Activated CD4-positive, alpha-beta T cell treated with anti-CD3 and anti-CD28 coated beads, Interleukin-2, Interleukin-4, amounts not matched to agents 100 ng/mL and 50 ng/mL, durations not matched to agents 16 hours and 8 hours (primary cell): ENCODE measurements around the gene TBX3.

Experiments
- DNase-seq: peaks from one replicate; pipeline ENCODE4 v3.0.0-alpha.2; 2020; ENCODE audit warnings: low spot score

Gene TBX3

DNA sequence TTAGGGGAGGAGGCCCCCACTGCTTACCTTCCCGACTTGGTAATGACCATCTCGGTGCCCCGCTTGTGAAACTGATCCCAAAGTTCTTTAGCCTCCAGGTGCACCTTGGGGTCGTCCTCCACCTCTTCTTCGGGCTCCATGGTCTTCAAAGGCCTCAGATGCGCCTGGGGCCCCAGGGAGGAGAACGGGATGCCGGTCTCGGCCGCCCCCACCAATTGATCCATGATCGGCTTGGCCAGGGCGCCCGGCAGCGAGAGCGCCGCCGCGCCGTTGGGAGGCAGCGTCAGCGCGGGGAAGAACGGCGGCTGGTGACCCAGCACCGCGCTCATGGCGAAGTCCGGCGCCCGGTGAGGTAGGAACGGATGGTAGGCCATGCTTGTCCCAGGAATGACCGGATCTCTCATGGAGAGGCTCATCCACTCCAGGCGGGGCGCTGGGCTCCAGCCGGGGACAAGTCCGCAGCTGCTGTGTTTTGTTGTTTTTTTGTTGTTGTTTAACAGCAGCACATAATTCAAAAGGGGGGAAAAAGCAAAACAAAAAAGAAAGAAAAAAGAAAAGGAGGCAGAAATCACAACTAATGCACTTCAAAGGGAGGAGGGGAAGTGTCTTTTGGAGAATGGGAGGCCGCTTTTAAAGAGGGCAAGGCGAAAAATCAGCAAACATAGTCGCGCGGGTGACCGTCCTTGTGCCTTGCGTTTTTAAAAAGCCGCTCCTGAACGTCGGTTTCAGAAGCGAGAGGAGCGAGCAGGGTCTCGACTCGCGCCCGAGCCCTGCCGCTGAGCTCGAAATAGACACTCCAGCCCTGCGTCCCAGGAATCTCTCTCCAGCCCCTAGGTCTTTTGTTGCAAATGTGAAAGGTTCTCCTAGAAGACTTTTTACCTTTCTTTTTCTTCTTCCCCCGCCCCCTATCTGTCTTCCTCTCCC is 928 bp downstream of the TBX3 start:
- DNase-seq: no peak

- no peak for DNase-seq
Observed at GRCh38 chr12:114682106-114682784, 1.7 kb downstream of the TBX3 start.

GRCh38 chr12:114681116-114681871 is 2.7 kb downstream of the TBX3 start:
- DNase-seq: no peak

DNA sequence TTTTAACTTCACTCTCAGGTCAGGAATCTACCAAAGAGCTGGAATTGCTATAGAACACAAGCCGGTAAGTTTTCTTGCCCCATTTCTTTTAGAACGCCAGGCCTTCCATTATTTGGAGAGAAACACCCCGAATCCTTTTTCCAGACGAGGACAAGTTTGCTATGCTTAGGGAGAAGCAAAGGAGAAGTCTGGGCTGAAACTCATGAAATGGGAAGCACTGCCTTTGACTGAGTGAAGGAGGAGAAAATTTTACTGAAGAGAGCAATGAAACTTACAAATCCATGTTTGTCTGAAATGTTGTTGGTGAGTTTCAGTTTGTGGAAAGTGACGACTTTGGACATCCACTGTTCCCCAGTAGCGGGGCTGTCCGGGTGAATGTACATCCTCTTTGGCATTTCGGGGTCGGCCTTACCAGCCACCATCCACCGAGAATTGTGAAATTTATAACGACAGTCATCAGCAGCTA is 3.3 kb downstream of the TBX3 start:
- no peak for DNase-seq

DNA sequence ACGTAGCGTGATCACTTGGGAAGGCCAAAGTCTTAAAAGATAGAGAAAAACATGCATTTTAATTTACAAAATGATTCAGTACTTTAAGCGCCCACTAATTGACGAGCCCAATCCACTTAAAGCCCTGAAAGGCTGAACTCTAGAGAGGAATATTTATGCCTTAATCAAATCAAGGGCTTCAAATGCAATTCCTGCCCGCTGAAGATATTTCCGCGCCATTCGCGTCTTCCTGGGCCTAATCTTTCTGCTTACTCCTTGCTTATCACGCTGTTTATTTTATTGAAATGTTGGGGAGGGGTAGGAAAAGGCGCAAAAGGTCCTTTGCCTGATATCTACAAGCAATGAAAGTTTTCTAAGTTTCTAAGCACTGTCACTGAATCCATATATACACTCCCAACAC is 4.0 kb downstream of the TBX3 start:
- no peak for DNase-seq

- DNase-seq: no peak
Observed at GRCh38 chr12:114679452-114679875, 4.5 kb downstream of the TBX3 start.

DNA sequence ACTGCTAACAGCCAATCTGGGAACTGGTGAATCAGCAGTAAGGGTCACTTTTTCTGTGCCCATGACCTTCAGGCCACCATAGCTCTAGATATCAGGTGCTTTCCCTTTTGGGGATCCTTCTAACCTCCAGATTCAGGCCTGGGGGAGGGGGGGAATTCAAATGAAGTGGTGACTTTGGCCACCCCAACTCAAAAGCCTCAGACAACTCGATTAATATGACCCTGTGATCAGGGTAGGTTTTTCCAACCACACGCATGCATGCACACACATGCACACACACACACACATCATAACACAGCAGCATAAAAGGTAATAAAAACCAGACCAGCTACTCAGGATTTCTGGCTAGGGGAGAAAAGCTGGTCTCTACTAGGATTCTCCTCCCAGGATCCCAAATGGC is 5.3 kb downstream of the TBX3 start:
- DNase-seq: no peak

GRCh38 chr12:114678028-114678427 is 5.9 kb downstream of the TBX3 start:
- no peak for DNase-seq

DNA sequence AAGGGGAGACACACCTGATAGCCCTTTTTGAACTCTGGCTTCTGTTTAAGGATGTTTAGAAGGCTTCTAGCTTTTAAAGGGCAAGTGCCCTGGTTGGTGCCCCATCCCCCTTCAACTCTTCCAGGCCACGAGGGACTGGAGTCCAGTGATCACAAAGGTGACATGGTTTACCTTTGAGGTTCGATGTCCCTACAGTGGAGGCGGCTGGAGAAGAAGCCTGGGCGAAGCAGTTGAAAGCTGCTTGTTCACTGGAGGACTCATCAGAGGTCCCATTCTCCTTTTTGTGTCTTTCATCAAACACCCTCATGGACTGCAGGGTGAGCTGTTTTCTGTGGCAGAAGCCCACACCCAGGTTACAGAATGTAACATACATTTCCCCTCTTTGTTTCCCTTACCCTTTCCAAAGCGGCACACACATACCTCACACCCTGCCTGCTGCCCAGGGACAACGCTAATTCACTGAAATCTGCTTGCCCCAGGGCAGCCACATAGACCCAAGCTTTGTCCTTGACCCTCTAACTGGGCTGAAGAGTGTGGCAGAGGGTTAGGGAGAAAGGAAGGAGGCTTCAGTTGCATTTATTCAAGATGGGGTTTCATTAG is 7.7 kb downstream of the TBX3 start:
- no peak for DNase-seq

DNA sequence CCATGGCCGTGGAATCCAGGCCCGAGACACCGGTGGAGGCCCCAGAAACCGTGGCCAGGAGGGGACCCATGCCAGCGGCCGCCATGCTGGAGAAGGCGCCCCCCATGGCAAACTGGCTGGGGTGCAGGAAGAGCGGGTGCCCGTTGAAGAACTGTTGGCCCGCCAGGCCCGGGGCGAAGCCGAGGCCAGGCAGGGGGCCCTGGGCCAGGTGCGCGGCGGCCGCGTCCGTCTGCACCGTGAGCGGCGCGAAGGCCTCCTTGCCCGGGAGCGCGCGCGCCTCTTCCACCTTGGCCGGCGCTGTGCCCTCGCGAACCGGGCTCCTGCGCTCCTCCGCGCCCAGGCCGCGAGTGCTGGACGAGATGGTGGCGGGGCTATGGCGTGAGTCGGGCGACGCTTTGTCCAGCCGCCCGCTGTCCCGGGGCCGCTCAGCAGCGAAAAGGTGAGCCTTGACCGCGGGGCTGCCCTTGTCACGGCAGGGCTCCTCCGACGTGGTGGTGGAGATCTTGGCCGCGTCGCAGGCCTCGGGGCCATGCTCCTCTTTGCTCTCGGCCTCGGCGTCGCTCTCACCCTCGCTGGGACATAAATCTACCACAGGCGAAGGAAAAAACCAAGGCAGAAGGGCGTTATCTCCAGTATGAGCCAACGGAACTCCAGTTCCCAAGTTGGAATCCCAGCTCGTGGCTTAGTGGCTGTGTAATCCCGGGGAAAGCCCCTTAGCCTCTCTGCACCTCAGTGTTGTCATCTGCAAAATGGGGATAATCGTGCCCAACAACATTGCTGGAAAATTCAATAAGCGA is 9.5 kb downstream of the TBX3 start:
- DNase-seq: no peak

DNA sequence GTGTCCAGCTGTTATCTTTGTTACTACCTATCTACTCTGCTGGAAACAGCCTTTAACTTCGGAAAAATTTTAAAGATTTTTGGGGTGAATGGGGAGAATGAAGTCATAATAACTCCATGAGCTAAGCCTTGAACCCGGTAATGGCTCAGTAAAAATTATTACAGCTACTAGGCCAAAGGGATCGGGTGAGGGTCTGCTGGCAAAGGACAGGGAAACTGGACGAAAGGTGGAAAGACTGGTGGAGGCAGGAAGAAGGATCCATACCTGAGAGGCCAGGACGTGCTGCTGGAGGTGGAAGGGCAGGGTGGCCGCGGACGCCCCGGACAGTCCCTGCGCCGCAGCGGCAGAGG is 10.1 kb downstream of the TBX3 start:
- DNase-seq: no peak

GRCh38 chr12:114673169-114673833 is 10.7 kb downstream of the TBX3 start:
- no peak for DNase-seq

- DNase-seq: no peak
Observed at GRCh38 chr12:114672817-114673168, 11.2 kb downstream of the TBX3 start.

DNA sequence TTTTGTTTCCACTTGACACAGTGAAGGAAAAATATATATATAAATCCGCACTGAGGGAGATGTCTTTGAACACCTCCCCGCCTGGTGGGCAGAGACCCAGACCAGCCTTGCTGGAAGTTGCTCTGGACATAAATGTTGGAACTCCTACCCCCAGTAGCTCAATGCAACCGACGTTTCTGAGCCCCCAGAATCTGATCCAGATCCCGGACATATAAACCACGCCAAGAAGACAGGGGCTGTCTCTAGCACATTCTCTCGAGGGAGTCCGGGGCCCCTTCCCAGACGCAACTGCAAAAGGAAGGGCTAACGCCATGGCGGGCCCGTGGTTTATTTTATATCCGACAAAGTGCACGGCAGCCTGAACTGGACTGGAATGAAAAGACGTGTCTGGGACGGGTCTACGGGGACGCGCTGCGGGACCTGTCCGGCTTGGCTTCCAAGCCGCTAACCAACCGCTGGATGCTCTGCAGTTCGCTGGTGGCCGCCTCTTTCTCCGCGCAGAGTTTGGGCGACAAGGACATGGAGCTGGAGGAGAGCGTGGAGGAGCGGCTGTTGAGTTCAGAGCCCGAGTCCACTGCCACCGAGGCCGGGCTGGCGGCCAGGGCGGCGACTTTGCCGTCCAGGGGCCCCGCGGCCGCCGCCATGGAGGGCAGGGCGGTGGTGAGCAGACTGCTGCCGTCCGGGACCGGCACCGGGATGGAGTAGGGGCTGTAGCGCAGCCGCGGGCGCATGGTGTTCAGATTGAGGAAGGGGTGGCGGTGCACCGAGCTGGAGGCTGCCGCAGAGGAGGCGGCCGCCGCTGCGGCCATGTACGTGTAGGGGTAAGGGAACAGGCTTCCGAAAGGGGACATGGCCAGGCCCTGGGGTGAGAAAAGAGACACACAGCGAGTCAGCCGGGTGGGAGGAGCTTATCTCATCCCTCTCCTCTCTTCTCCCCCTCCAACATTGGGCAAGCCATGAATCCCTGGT is 12.2 kb downstream of the TBX3 start:
- no peak for DNase-seq

DNA sequence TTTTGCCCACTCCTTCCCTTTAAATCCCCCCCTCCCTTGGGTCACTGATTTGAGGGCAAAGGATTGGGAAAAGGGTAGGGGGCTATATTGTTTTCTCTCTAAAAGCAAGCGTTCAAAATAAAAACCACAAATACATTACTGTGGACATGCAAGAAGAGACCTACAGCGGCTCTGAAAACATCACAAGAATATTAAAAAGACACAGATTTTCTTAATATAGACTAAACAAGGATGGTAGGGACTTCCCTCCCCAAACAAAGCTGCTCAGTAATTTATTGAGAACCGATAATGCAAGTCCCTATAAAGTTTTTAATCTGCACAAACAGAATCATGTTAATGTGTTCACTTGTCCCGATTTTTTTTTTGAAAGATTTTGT is 12.9 kb downstream of the TBX3 start:
- no peak for DNase-seq

GRCh38 chr12:114670291-114670980 is 13.5 kb downstream of the TBX3 start:
- no peak for DNase-seq

GRCh38 chr12:114669401-114670290 is 14.3 kb downstream of the TBX3 start:
- DNase-seq: no peak

DNA sequence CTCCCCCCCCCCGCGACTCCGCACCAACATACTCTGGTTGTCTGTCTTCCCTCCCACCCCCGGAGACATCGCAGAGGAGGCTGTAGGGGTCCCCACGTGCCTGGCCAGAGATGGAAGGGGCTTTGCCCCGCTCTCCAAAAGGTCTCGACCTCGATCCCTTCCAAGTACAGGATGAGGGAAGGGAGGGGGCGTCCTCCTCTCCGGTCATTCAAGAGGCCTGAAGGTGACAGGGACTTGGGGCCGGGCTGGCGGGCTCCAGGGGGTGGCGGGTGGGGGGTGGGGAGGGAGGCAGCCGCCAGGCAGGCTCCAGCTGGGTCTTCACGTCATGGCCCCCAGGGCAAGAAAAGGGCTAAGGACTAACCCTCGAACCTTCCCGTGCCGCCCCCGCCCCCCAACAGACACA is 15.1 kb downstream of the TBX3 start:
- no peak for DNase-seq
